HL-60/S4 (cell line): ENCODE measurements around the gene FYN.

ENCODE experiments used
- in situ Hi-C: fragments of 300-500 bp; cut with MboI; formaldehyde crosslinking; loops from 2 replicates; pipeline ENCODE4 v1.14.3; 2022; ENCODE audit warnings: low sequenced_read_pairs

Gene FYN

GRCh38 chr6:111614833-111615582 lies 258.2 kb downstream of the FYN start:
- in situ Hi-C loops, result no loop called here

- in situ Hi-C loops, result no loop called here
Measured at GRCh38 chr6:111612379-111612778, 260.9 kb downstream of the FYN start.

GRCh38 chr6:111610548-111611172 lies 262.6 kb downstream of the FYN start:
- in situ Hi-C loops, result no loop called here
